GM12874 (cell line): ENCODE measurements around the gene TYMP.

ENCODE experiments used
- TF ChIP-seq, protein P1 (sequence below): IDR thresholded peaks from 2 replicates; pipeline ENCODE4 v1.5.1; 2011; ENCODE audit warnings: low read depth, mild to moderate bottlenecking, control low read depth, low read length, moderate library complexity; ENCODE audit not compliant: insufficient read depth

Gene TYMP, protein sequence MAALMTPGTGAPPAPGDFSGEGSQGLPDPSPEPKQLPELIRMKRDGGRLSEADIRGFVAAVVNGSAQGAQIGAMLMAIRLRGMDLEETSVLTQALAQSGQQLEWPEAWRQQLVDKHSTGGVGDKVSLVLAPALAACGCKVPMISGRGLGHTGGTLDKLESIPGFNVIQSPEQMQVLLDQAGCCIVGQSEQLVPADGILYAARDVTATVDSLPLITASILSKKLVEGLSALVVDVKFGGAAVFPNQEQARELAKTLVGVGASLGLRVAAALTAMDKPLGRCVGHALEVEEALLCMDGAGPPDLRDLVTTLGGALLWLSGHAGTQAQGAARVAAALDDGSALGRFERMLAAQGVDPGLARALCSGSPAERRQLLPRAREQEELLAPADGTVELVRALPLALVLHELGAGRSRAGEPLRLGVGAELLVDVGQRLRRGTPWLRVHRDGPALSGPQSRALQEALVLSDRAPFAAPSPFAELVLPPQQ

DNA sequence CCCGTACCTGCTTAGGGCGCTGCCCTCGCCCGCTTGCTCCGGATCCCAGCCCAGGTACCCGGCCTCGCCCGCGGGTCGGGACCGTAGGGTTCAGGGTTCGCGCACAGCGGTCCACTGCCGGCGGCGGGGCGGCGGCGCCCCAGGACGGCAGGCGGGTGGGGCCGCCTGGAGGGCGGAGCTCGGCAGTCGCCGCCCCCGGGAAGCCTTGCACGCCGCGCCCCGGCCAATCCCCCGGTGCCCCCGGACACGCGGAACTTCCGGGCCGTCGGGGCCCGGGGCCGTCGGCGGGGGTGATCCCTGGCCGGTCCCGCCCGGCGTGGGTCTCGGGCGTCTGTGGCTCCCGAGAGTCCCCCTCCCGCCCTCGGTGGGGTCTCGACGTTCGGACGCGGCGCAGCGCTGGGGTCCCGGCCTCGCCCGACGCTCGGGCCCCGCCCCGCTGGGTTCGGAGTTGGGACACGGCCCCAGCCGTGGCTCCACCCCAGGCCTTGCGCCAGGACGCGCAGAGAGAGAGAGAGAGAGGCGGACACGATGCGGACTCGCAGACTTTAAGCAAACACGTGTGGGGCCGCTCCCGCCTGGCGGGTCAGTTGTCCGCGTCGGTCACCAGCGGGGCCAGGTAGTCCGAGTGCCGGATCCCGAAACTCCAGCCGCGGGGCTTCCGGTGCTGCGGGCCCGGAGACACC, at the start of gene TYMP:
Gene TYMP, minus strand, starts transcription at position 116 of the 683 bp plus-strand sequence. CDS start 303 bp downstream, outside the sequence.
- TF ChIP-seq, protein P1, sequence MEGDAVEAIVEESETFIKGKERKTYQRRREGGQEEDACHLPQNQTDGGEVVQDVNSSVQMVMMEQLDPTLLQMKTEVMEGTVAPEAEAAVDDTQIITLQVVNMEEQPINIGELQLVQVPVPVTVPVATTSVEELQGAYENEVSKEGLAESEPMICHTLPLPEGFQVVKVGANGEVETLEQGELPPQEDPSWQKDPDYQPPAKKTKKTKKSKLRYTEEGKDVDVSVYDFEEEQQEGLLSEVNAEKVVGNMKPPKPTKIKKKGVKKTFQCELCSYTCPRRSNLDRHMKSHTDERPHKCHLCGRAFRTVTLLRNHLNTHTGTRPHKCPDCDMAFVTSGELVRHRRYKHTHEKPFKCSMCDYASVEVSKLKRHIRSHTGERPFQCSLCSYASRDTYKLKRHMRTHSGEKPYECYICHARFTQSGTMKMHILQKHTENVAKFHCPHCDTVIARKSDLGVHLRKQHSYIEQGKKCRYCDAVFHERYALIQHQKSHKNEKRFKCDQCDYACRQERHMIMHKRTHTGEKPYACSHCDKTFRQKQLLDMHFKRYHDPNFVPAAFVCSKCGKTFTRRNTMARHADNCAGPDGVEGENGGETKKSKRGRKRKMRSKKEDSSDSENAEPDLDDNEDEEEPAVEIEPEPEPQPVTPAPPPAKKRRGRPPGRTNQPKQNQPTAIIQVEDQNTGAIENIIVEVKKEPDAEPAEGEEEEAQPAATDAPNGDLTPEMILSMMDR, result no peak

DNA sequence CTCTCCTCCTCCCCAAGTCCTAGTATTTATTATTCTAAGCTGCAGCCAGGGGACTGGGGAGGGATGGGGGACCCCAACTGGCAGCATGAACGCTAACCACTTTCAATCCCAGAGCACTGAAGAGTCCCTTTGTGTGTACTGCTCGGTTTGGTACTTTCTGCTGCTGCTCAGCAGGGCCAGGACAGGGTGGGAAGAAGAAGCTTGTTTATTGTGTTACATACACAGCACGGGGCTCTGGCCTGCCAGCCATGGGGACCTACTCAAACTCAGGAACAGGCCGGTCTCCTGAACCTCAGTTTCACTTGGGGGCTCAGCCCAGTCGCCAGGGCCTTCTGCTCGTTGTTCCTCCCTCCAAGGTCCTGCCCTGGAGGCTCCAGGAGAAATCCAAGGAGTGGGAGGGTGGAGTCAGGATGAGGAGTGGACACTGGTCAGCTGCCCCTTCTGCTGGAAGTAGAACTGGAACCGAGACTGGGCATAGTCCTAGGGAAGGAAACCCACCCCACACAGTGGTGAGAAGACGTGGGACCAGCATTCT, 49.0 kb upstream of the TYMP start:
- TF ChIP-seq, protein P1, result no peak

DNA sequence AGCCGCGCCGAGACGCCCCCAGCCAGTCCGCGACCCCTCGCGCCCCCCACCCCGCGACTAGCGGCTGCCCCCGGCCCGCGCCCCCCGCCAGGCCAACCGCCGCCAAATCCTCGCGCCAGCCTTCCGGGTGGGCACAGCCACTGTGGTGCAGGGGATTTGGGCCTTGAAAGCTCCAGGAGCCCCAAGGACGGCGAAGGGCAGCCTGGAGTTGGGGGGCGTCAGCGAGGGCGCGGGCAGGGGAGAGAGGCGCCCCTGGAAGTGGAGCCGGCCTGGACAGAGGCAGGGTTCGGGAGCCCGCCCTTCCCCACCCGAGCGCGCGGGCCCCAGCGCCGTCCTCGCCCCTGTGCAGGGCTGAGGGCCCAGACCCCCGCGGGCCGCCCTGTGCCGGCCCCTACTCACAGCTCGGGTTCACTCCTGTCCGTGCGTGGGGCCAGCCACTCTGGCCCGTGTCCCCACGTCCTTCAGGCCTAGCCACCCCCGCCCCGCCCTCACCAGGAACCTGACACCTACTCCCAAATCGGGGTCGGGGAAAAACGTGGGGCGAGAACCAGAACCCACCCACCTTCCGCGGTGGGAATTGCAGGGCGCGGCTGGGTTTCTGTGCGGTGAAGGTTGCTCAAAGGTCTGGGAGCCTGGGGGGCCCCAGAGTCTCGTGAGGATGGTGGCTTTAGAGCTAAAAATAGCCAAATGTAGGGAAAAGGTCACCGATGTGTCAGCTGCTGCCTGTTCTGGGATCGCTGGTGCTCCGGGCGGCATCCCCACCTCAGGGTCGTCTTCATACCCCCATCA, 48.4 kb upstream of the TYMP start, which contains the start of gene CPT1B:
Gene CPT1B, minus strand, starts transcription at position 441 of the 789 bp plus-strand sequence. CDS start 512 bp downstream, outside the sequence.
- TF ChIP-seq, protein P1, result no peak

DNA sequence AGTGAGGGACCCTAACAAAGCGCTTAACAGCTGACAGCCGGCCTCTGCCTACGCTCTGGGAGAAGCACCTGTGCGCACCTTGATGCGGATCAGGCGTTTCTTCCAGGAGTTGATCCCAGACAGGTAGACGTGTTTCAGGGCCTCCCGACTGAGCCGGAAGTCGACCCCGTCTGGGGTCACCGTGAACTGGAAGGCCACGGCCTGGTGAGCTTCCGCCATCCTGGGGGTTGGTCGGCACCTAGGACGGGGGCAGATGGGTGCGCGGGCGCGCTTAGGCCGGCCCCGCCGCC, 47.8 kb upstream of the TYMP start:
- TF ChIP-seq, protein P1, result no peak

DNA sequence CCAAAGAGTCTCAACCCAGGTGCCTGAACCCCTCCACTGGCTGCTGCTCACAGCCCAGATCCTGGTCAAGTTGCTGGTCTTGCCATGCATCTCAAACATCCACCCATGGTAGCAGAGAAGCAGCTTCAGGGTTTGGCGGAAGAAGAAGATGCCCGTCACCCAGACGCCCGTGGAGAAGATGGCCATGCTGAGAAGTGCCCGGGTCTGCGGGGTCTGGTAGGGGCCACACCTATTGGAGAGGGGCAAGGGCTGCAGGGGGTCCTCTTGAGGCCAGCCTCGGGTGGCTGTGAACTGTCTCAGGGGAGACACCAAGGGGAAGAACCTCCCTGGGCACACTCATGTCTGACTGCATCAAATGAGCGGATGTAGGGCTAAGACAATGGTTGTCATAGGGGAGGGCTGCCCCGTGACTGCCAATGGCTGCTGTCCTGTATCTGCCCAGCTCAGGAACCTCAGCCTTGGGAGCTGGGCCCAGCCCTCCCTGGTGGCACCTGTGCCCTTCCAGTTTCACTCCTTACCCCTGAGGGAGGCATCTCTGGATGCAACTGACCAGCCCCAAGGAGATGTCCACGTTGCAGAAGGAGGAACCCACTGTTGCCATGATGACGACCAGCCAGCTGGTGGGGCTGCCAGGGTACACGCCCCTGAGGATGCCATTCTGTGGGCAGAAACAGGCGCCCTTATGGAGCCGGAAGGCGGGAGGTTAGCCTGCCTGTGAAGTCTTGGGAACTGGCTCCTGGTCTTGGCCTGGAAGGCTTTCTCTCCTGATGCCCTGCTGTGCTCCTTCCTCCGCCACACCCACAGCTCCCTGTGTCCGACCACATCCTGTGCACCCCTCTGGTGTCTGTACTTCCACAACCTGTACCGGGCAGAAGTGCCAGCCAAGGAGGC, 47.2 kb upstream of the TYMP start:
- TF ChIP-seq, protein P1, result no peak

DNA sequence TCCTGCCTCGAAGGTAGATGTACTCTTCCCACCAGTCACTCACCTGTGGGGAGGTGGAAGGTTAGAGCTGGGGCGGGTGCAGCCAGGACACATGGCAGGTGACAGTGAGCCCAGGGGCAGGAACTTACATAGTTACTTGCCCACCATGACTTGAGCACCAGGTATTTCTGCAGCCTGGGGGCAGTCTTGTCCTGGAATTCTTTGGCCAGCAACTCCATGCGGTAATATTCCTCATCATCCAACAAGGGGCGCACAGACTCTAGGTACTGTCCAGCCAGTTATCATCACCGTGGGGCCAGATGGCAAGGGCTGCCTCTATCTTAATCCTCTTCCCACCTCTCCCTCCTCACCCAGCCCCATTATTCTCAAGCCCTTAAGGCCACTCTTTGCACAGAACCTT, 46.3 kb upstream of the TYMP start:
- TF ChIP-seq, protein P1, result no peak
